Endothelial cell of umbilical vein (primary cell): ENCODE results near the gene MYCBP2.

Source experiments
- EZH2 ChIP-seq: IDR thresholded peaks from 2 replicates; pipeline ENCODE4 v1.6.1; 2012; ENCODE audit warnings: borderline replicate concordance, low read depth, mild to moderate bottlenecking, moderate library complexity, low read length, inconsistent platforms; ENCODE audit not compliant: severe bottlenecking
- POLR2A ChIP-seq: IDR thresholded peaks from 2 replicates; pipeline ENCODE4 v1.6.1; 2012; ENCODE audit warnings: low read depth, mild to moderate bottlenecking, control low read depth, low read length
- TF ChIP-seq, protein P1 (sequence below), 2 donors: IDR thresholded peaks; 1 replicate in 1 of 2; 2 replicates in 1 of 2; pipeline ENCODE4 v1.5.1; 2011; ENCODE audit warnings: low read length in 2 of 2, mild to moderate bottlenecking in 2 of 2, moderate library complexity in 2 of 2, control low read depth in 1 of 2, inconsistent platforms in 1 of 2, low read depth in 1 of 2; ENCODE audit not compliant: insufficient read depth in 1 of 2; ENCODE audit errors: extremely low read depth in 1 of 2

DNA sequence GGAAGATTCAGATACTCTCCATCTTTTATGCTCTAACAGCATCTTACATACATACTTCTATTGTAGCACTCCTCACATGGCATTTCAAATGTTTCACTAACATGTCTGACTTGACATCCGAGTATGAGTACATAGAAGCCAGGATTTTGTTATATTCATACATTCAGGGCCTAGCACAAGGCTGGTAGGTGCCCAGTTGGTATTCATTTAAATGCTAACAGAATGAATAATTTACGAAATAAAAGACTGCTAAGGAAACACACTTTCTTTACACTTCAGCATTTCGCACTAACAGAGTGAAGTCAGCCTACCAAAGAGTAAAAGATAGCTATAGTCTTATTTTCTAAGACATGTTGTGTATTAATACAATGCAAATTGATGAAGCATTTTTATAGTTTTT is 232.1 kb downstream of the MYCBP2 start:
- TF ChIP-seq, protein P1, sequence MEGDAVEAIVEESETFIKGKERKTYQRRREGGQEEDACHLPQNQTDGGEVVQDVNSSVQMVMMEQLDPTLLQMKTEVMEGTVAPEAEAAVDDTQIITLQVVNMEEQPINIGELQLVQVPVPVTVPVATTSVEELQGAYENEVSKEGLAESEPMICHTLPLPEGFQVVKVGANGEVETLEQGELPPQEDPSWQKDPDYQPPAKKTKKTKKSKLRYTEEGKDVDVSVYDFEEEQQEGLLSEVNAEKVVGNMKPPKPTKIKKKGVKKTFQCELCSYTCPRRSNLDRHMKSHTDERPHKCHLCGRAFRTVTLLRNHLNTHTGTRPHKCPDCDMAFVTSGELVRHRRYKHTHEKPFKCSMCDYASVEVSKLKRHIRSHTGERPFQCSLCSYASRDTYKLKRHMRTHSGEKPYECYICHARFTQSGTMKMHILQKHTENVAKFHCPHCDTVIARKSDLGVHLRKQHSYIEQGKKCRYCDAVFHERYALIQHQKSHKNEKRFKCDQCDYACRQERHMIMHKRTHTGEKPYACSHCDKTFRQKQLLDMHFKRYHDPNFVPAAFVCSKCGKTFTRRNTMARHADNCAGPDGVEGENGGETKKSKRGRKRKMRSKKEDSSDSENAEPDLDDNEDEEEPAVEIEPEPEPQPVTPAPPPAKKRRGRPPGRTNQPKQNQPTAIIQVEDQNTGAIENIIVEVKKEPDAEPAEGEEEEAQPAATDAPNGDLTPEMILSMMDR (IDR thresholded peaks at IDR 0.05; ENCODE audit: extremely low read depth in 1 of 2, insufficient read depth in 1 of 2, low read depth in 1 of 2, low read length in 2 of 2), result no peak
- TF ChIP-seq POLR2A, result no peak
- TF ChIP-seq EZH2, result no peak
